ENCODE results near the gene GPR183.
A peak's percentile ranks its signal among the peaks of the same experiment; 100 is the strongest.

The GPR183 gene, protein sequence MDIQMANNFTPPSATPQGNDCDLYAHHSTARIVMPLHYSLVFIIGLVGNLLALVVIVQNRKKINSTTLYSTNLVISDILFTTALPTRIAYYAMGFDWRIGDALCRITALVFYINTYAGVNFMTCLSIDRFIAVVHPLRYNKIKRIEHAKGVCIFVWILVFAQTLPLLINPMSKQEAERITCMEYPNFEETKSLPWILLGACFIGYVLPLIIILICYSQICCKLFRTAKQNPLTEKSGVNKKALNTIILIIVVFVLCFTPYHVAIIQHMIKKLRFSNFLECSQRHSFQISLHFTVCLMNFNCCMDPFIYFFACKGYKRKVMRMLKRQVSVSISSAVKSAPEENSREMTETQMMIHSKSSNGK

GRCh38 chr13:99307247-99307646, at the start of gene GPR183:
Gene GPR183, minus strand, starts transcription at chr13:99307399. Its CDS starts 11,254 bp downstream, at chr13:99296145.
- in situ Hi-C loops (cut with HindIII; ENCODE audit: low pct_ligation_motif_present, low pct_unique_long_range_greater_than_20kb, low sequenced_read_pairs) = no loop called here
- DNase-seq = peak; percentile 17

- DNase-seq = no peak
Measured at GRCh38 chr13:99356262-99357091, 49.3 kb upstream of the GPR183 start.

GRCh38 chr13:99356012-99356261, 48.7 kb upstream of the GPR183 start:
- in situ Hi-C loops (cut with HindIII; ENCODE audit: low pct_ligation_motif_present, low pct_unique_long_range_greater_than_20kb, low sequenced_read_pairs) = no loop called here

More at GRCh38 chr13:99356262-99357091, 49.3 kb upstream of the GPR183 start:
- in situ Hi-C loops (cut with HindIII; ENCODE audit: low pct_ligation_motif_present, low pct_unique_long_range_greater_than_20kb, low sequenced_read_pairs) = no loop called here

GRCh38 chr13:99355267-99356011, 48.2 kb upstream of the GPR183 start:
- no peak for DNase-seq
- in situ Hi-C loops (cut with HindIII; ENCODE audit: low pct_ligation_motif_present, low pct_unique_long_range_greater_than_20kb, low sequenced_read_pairs) = no loop called here

More at GRCh38 chr13:99356012-99356261, 48.7 kb upstream of the GPR183 start:
- DNase-seq = no peak

GRCh38 chr13:99354371-99354951, 47.3 kb upstream of the GPR183 start:
- in situ Hi-C loops (cut with HindIII; ENCODE audit: low pct_ligation_motif_present, low pct_unique_long_range_greater_than_20kb, low sequenced_read_pairs) = no loop called here
- DNase-seq = no peak

DNA sequence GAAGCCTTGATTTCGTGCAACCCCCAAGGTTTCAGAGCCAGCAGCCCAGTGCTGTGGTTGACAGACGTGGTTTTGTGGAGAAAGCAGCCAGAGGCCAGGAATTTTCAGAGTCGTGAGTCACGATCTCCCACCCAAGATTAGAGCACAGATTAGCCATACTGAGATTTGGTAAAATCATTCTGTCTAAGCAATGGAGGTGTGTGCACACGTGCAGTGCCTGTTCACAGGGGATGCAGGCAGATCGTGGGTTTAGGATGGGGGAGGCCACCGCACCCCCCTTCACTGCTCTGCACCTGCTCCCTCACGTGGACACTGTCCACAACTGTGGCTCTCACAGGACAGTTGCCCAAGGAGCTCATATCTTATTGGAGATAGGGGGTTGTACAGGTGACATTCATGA, 46.6 kb upstream of the GPR183 start:
- in situ Hi-C loops (cut with HindIII; ENCODE audit: low pct_ligation_motif_present, low pct_unique_long_range_greater_than_20kb, low sequenced_read_pairs) = no loop called here
- DNase-seq = no peak

DNA sequence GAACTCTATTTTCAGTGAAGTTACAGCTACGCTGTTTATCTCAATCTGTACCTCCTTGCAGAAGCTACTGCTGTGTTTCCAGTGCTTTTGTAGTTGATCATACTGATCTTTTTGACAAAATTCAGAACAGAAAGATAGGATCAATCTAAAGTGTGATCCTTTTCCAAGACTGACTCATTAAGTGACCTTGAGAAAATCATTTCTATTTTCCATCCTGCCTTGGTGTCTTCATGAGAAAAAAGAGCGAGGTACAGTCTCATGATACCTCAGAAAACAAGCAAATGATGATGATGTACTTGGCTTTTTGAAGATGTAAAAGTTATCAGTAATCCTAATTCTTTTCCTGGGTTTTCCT, 46.0 kb upstream of the GPR183 start:
- no peak for DNase-seq
- in situ Hi-C loops (cut with HindIII; ENCODE audit: low pct_ligation_motif_present, low pct_unique_long_range_greater_than_20kb, low sequenced_read_pairs) = no loop called here

DNA sequence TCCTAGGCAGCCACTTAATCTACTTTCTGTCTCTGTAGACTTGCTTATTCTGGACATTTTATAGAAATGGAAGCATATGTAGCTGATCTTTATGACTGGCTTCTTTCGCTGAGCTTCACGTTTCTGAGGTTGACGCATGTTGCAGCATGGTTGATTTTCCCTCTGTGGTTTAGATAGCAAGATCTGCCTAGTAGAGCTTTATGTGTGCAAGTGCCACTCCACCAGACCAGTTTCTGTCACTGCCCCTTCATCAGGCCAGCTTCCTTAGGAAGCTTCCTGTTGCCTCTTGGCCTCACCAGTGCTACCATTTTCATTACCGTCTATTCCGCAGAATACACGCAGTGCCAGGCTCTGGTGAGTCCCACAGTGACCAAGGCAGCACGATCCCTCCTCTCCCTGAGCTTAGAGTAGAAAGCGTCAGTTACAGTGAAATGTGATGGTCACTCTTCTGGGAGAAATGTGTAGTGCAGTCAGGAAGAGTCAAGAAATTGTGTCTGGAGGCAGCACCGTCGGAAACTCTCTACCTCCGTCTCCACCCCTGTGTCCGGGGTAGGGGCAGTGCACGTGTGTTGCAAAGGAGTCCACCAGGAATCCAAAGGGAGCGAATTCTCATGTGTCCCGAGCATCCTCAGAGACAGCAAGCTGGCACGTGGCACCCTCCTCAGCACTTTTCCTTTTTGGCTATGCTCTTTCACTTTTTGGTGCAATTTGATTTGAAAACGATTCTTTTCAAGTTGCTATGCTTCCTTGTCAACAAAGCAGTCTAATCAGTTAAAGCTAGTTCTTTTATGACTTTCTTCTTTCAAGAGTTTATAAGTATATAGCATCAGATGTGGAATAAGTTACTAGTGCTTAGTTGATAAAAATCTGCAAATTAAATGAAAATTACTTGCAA, 45.4 kb upstream of the GPR183 start:
- in situ Hi-C loops (cut with HindIII; ENCODE audit: low pct_ligation_motif_present, low pct_unique_long_range_greater_than_20kb, low sequenced_read_pairs) = no loop called here
- DNase-seq = no peak

DNA sequence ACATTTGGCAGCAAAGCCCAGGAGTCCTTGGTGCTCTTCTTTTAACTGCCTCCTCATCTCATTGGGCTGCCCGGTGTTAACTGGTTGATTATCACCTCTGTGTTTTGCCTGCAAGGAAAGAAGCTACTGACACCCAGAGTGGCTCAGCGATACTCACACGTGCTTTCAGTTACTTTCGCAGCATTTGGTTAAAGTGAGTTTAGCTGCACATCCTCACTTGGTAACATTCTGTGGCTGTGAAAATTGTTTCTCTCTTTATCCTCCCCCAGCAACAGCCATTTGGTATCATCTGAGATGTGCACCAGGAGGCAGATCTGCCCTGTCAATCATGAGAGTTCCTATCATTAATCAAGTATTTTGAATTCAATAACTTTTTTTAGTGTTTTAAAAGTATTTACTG, 44.6 kb upstream of the GPR183 start:
- no peak for DNase-seq
- in situ Hi-C loops (cut with HindIII; ENCODE audit: low pct_ligation_motif_present, low pct_unique_long_range_greater_than_20kb, low sequenced_read_pairs) = no loop called here

DNA sequence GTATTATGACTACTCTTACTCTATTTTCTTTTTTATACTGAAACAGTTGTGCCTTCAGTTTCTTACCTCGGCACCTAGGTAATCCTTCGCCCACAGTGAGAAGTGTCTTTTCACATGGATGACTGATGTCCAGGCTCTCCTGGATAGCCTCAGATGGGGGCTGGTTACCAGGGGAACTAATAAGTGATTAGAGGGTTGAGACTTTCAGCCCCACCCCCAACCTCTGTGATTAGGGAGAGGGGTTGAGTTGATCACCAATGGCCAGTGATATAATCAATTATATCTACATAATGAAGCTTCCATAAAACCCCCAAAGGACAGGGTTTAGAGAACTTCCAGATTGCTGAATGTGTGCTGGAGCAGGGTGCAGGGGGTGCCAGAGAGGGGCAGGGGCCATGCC, 43.0 kb upstream of the GPR183 start:
- DNase-seq = no peak
- in situ Hi-C loops (cut with HindIII; ENCODE audit: low pct_ligation_motif_present, low pct_unique_long_range_greater_than_20kb, low sequenced_read_pairs) = no loop called here

DNA sequence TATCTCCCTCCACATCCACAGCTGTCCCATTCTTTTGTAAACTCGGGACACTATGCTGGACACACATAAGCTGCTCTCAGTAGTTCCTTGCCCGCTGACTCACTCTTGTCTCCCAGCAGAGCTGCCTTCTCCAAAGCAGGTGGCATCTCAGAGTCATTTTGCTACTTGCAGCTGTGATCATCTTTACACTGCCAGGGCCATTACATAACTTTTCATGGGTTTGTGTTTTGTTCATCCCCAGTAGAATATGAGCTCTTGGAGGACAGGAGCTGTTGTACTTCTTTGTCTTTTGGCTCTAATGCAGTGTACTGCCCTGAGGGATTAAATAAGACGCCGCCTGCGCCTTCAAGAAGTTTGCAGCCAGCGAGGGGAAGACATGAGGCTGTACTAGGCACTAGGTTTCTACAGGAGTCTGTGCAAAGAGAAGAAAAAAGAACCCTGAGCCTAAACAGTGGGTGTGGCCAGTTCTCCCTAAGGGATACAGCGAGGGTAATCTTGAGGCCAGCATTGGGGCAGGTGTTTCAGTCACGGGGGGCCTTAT, 40.8 kb upstream of the GPR183 start:
- in situ Hi-C loops (cut with HindIII; ENCODE audit: low pct_ligation_motif_present, low pct_unique_long_range_greater_than_20kb, low sequenced_read_pairs) = no loop called here
- no peak for DNase-seq

DNA sequence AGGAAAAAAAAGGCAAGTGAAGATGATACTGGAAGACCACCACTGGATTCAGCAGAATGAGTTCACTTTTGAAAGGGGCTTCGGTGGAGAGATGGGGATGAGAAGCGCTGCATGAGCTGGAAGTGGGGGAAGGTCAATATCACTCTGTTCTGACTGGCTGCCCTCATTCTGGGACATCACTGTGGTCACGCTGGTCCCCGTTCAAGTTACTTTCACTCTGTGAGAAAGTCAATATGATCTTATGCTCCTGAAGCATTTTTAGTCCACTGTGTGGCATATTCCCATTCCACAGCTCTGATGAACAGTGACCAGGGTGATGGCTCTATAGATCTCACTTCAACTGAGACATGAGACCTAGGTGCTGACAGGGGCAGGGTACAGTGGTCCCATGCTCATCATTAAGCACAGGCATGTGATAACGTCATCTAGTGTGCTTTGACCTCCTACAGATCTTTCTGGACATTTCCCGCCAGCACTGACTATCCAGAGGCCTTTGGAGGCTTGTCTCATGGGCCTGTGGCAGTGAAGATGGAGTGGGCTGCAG, 40.2 kb upstream of the GPR183 start:
- in situ Hi-C loops (cut with HindIII; ENCODE audit: low pct_ligation_motif_present, low pct_unique_long_range_greater_than_20kb, low sequenced_read_pairs) = no loop called here

GRCh38 chr13:99346335-99347042, 39.3 kb upstream of the GPR183 start:
- DNase-seq = no peak
- in situ Hi-C loops (cut with HindIII; ENCODE audit: low pct_ligation_motif_present, low pct_unique_long_range_greater_than_20kb, low sequenced_read_pairs) = no loop called here

More for the DNA sequence above, 40.2 kb upstream of the GPR183 start:
- no peak for DNase-seq

DNA sequence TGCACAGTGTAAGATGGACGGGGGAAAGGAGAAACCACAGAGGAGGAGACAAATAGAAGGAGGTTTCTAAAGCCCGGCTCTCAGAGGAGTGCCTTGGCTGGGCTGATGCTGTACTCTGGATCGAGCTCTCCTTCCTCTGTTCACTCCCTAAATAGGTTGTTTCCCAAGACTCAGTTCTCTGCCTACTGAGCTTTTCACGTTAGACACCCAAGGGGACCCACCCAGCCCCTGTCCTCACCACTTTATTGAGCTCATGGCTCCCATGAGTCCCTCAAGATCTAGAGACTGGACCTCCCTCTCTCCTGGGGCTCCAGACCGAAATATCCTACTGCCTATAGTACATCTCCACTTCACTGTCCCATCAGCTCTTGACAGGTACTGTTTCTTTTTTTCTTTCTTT, 38.1 kb upstream of the GPR183 start:
- in situ Hi-C loops (cut with HindIII; ENCODE audit: low pct_ligation_motif_present, low pct_unique_long_range_greater_than_20kb, low sequenced_read_pairs) = no loop called here
- DNase-seq = no peak

GRCh38 chr13:99344610-99345208, 37.5 kb upstream of the GPR183 start:
- no peak for DNase-seq
- in situ Hi-C loops (cut with HindIII; ENCODE audit: low pct_ligation_motif_present, low pct_unique_long_range_greater_than_20kb, low sequenced_read_pairs) = no loop called here

DNA sequence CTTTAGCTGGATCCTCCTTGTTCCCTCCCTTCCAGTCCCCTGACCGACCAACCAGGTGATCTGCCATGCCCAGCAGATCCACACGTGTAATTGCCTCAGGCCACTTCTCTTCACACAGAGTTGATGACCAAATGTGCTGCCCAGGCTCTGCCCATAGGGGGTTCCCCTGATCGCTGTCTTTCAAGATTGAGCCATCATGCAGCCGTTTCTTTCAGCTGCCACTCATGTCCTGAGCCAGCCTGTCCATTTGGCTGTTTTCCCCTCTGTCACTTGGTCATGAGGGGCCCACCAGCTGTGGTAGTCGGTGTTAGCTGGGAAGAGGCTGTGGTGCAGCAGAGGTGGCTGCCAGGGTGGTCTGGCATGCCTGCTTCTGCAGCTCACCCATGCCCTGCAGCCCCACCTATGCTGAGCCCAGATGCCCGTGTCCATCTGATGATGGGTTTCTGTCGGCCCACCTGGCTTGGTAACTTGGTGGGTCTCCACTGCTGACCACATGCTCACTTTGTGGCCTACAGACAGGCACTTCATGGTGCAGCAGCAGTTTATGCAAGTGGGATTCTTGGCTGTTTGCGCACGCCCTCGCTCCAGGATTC, 35.6 kb upstream of the GPR183 start:
- no peak for DNase-seq
- in situ Hi-C loops (cut with HindIII; ENCODE audit: low pct_ligation_motif_present, low pct_unique_long_range_greater_than_20kb, low sequenced_read_pairs) = no loop called here
